H1 (cell line): ENCODE measurements around the gene SLC6A20.

Experiments
- ATF3 ChIP-seq: IDR thresholded peaks from 2 replicates; pipeline ENCODE4 v1.6.1; 2011; ENCODE audit warnings: low read depth, mild to moderate bottlenecking, low read length; ENCODE audit not compliant: insufficient read depth
- BRCA1 ChIP-seq: IDR thresholded peaks from 2 replicates; pipeline ENCODE4 v1.6.1; 2012; ENCODE audit warnings: low read depth, low read length, improper control_type of control experiment
- CTCF ChIP-seq, 3 experiments: IDR thresholded peaks; 1 replicate in 2 of 3; 2 replicates in 1 of 3; pipeline versions ENCODE4 v1.5.1 to v1.6.1; 2011; ENCODE audit warnings: low read length in 3 of 3, mild to moderate bottlenecking in 3 of 3, inconsistent platforms in 2 of 3, low read depth in 1 of 3, moderate library complexity in 1 of 3; ENCODE audit not compliant: insufficient read depth in 1 of 3; ENCODE audit errors: control extremely low read depth in 1 of 3
- FOSL1 ChIP-seq: IDR thresholded peaks from 2 replicates; pipeline ENCODE4 v1.6.1; 2011; ENCODE audit warnings: mild to moderate bottlenecking, low read depth, low read length, moderate library complexity; ENCODE audit not compliant: insufficient read depth
- GABPA ChIP-seq: IDR thresholded peaks from 2 replicates; pipeline ENCODE4 v1.6.1; 2011; ENCODE audit warnings: mild to moderate bottlenecking, low read length, moderate library complexity, borderline replicate concordance; ENCODE audit not compliant: insufficient read depth
- GTF2F1 ChIP-seq: IDR thresholded peaks from 2 replicates; pipeline ENCODE4 v1.6.1; 2012; ENCODE audit warnings: low read depth, low read length, improper control_type of control experiment, borderline replicate concordance
- HDAC2 ChIP-seq, 2 experiments: fragments of 300-600 bp in 1 of 2; sonication (generic) in 1 of 2; IDR thresholded peaks; 2 replicates each; pipeline ENCODE4 v1.6.1; 2011 to 2012; ENCODE audit warnings: low read depth in 2 of 2, low read length in 2 of 2, mild to moderate bottlenecking in 2 of 2, moderate library complexity in 2 of 2, borderline replicate concordance in 1 of 2, inconsistent platforms in 1 of 2
- POLR2A ChIP-seq, 2 experiments: IDR thresholded peaks; 1 replicate in 1 of 2; 2 replicates in 1 of 2; pipeline ENCODE4 v1.6.1; 2011; ENCODE audit warnings: low read depth in 2 of 2, low read length in 2 of 2, mild to moderate bottlenecking in 2 of 2; ENCODE audit errors: control extremely low read depth in 1 of 2
- POLR2AphosphoS5 ChIP-seq: IDR thresholded peaks from 2 replicates; pipeline ENCODE4 v1.6.1; 2011; ENCODE audit warnings: low read depth, low read length
- RXRA ChIP-seq: IDR thresholded peaks from 2 replicates; pipeline ENCODE4 v1.6.1; 2011; ENCODE audit warnings: low read depth, mild to moderate bottlenecking, low read length, moderate library complexity; ENCODE audit not compliant: insufficient read depth
- SIN3A ChIP-seq, 2 experiments: IDR thresholded peaks in 1 of 2; conservative IDR thresholded peaks in 1 of 2; 2 replicates each; pipeline ENCODE4 v1.6.1; 2011 to 2012; ENCODE audit warnings: low read length in 2 of 2, improper control_type of control experiment in 1 of 2, low read depth in 1 of 2, mild to moderate bottlenecking in 1 of 2
- SRF ChIP-seq: IDR thresholded peaks from 2 replicates; pipeline ENCODE4 v1.6.1; 2011; ENCODE audit warnings: mild to moderate bottlenecking, low read depth, low read length, moderate library complexity
- YY1 ChIP-seq: IDR thresholded peaks from 2 replicates; pipeline ENCODE4 v1.6.1; 2011; ENCODE audit warnings: low read depth, mild to moderate bottlenecking, low read length

- TF ChIP-seq GTF2F1 (no peak), POLR2A (IDR thresholded peaks at IDR 0.05; ENCODE audit: control extremely low read depth in 1 of 2, low read depth in 2 of 2, low read length in 2 of 2) (no peak), CTCF (IDR thresholded peaks at IDR 0.05; ENCODE audit: control extremely low read depth in 1 of 3, insufficient read depth in 1 of 3, low read depth in 1 of 3, low read length in 3 of 3) (no peak), POLR2AphosphoS5 (no peak), ATF3 (no peak), YY1 (no peak), FOSL1 (no peak), RXRA (no peak), SIN3A (conservative IDR thresholded peaks at IDR 0.05 in 1 of 2, IDR thresholded peaks at IDR 0.05 in 1 of 2; ENCODE audit: low read depth in 1 of 2, low read length in 2 of 2) (no peak), SRF (no peak), GABPA (no peak), BRCA1 (no peak), HDAC2 (IDR thresholded peaks at IDR 0.05; ENCODE audit: borderline replicate concordance in 1 of 2, low read depth in 2 of 2, low read length in 2 of 2) (no peak)
Measured at GRCh38 chr3:45816544-45816943, 20.2 kb upstream of the SLC6A20 start.
